Measurements from ENCODE around the gene ADRA2C. TPM values are rescaled to one million over a fixed set of nuclear protein-coding genes. Genes with fewer than 3 reads are reported as not detected.

ADRA2C gene
- total RNA-seq, 1 experiment from 2014 or later, result 8.6 TPM

GRCh38 chr4:3780347-3781171 lies 14.4 kb downstream of the ADRA2C start:
- Mint-ChIP-seq H3K36me3 (ENCODE audit: insufficient read depth in 1 of 3, low read depth in 3 of 3) (no peaks in the 10 kb centered on the region), H3K4me1 (peaks cover 2 to 10% of the 10 kb centered on the region in 2 experiments), H3K27ac (peak overlapping the region in 1 of 3 experiments; percentile 94; a peak in 2 of 7 replicates), H3K4me3 (no peak overlapping the region), H3K27me3 (ENCODE audit: low read depth) (peaks cover 21% of the 10 kb centered on the region), H3K9me3 (peaks cover 0 to 8% of the 10 kb centered on the region in 2 experiments; a peak in 1 of 5 replicates)
- no peak overlapping the region for H3T11ph ChIP-seq (ENCODE audit: low read length)
- H3K27me3 ChIP-seq (ENCODE audit: insufficient read depth, low read length), result no peaks in the 10 kb centered on the region
- no peak overlapping the region for H2AFZ ChIP-seq (ENCODE audit: low read length)
- H4K5ac ChIP-seq (ENCODE audit: insufficient read length, low read depth, low read length), result no peak overlapping the region
- H2BK120ac ChIP-seq (ENCODE audit: low read depth, low read length, poor library complexity, severe bottlenecking), result no peak overlapping the region
- no peak for TF ChIP-seq CTCF (conservative IDR thresholded peaks at IDR 0.05)
- no peak overlapping the region for H3K23ac ChIP-seq (ENCODE audit: insufficient read length, low read depth, low read length)
- DNase-seq, result peak; percentile 62
- no peaks in the 10 kb centered on the region for H3K9me3 ChIP-seq (ENCODE audit: control insufficient read depth, low read depth, low read length)
- no peak overlapping the region for H2AK5ac ChIP-seq (ENCODE audit: insufficient read length, low read length)
- no peak overlapping the region for H3K9ac ChIP-seq (ENCODE audit: extremely low read depth, insufficient read length, low read length)
- no peaks in the 10 kb centered on the region for H3K79me2 ChIP-seq (ENCODE audit: insufficient read depth, low read length)
- H3K4me2 ChIP-seq (ENCODE audit: insufficient read depth, insufficient read length, low read length), result no peak overlapping the region
- no peaks in the 10 kb centered on the region; the same call in 1 of the 2 replicates for H3K4me1 ChIP-seq (ENCODE audit: insufficient read depth, low read length)
- H2BK12ac ChIP-seq (ENCODE audit: insufficient read length, low read depth, low read length), result no peak overlapping the region
- H4K20me1 ChIP-seq (ENCODE audit: control insufficient read depth, insufficient read depth, insufficient read length), result peaks cover 1% of the 10 kb centered on the region
- H2BK15ac ChIP-seq (ENCODE audit: low read depth, low read length), result no peak overlapping the region
- no peak overlapping the region for H2BK20ac ChIP-seq (ENCODE audit: low read depth, low read length, poor library complexity, severe bottlenecking)
- H3K23me2 ChIP-seq (ENCODE audit: insufficient read length, low read depth, low read length, poor library complexity, severe bottlenecking), result no peaks in the 10 kb centered on the region
- H3K18ac ChIP-seq (ENCODE audit: insufficient read length, low read depth, low read length), result no peak overlapping the region
- no peak overlapping the region for H3K27ac ChIP-seq (ENCODE audit: insufficient read length, low read depth, low read length)
- WGBS (ENCODE audit: extremely low coverage, insufficient read length, low lambda C conversion rate), result no CpG with 5 or more reads among the region's 21 CpGs
- H3K56ac ChIP-seq (ENCODE audit: insufficient read length, low read depth, low read length), result no peak overlapping the region
- H4K91ac ChIP-seq (ENCODE audit: insufficient read length, low read depth, low read length), result no peak overlapping the region
- no peak overlapping the region for H4K8ac ChIP-seq (replicated peaks; ENCODE audit: insufficient read length, low read depth, low read length)
- H3K14ac ChIP-seq (ENCODE audit: insufficient read depth, low read length), result no peak overlapping the region; the same call in 1 of the 2 replicates
- no peak overlapping the region for H2BK5ac ChIP-seq (ENCODE audit: insufficient read length, low read length)
- H3K4ac ChIP-seq (ENCODE audit: low read depth, low read length), result no peak overlapping the region
- H3K79me1 ChIP-seq (ENCODE audit: insufficient read depth, low read depth, low read length, poor library complexity, severe bottlenecking), result no peaks in the 10 kb centered on the region

All from H9 (cell line).